CD4-positive, alpha-beta T cell (primary cell): ENCODE measurements around the gene CEBPE. TPM values are rescaled to one million over a fixed set of nuclear protein-coding genes. Genes with fewer than 3 reads are reported as not detected.

ENCODE experiments used
- ATAC-seq: fragments of 200-7000 bp; cut with Tn5 transposase; one replicate; pipeline ENCODE4 v1.10.0; 2022; ENCODE audit warnings: mild to moderate bottlenecking; ENCODE audit not compliant: poor library complexity
- CTCF ChIA-PET: fragments of 350-600 bp; sonication (Branson Sonifier 250); formaldehyde crosslinking; loops from one replicate; lab custom pipeline; 2021; ENCODE audit warnings: antibody characterized with exemption, inconsistent platforms; lab: Charles Lee
- POLR2A ChIA-PET: fragments of 350-600 bp; sonication (Branson Sonifier 250); formaldehyde crosslinking; loops from one replicate; lab custom pipeline; 2021; ENCODE audit warnings: antibody characterized with exemption, inconsistent platforms; lab: Charles Lee
- DNase-seq, 14 experiments: peaks; one replicate each; pipeline ENCODE4 v3.0.0-alpha.2; 2013 to 2020; ENCODE audit warnings: mixed read lengths in 2 of 14
- H3K27ac ChIP-seq, 2 donors: one replicate each; pipeline versions ENCODE4 v1.5.1 to v1.7.0; 2013; ENCODE audit warnings: low read length in 2 of 2, low read depth in 1 of 2, mild to moderate bottlenecking in 1 of 2
- H3K27me3 ChIP-seq, 2 experiments: 1 replicate in 1 of 2; 2 replicates in 1 of 2; pipeline versions ENCODE4 v1.6.1 to v1.7.0; 2013; ENCODE audit warnings: low read length in 2 of 2, control low read depth in 1 of 2, mild to moderate bottlenecking in 1 of 2, moderate library complexity in 1 of 2; ENCODE audit not compliant: insufficient read depth in 2 of 2, control insufficient read depth in 1 of 2
- H3K36me3 ChIP-seq: one replicate; pipeline ENCODE4 v1.6.1; 2013; ENCODE audit warnings: low read length, control low read depth; ENCODE audit not compliant: insufficient read depth
- H3K4me1 ChIP-seq: one replicate; pipeline ENCODE4 v1.6.1; 2013; ENCODE audit warnings: low read length, control low read depth; ENCODE audit not compliant: insufficient read depth
- H3K4me3 ChIP-seq: one replicate; pipeline ENCODE4 v1.5.1; 2013; ENCODE audit warnings: mild to moderate bottlenecking, low read length, moderate library complexity
- H3K9me3 ChIP-seq, 2 experiments: 1 replicate in 1 of 2; 2 replicates in 1 of 2; pipeline versions ENCODE4 v1.6.1 to v1.7.0; 2013; ENCODE audit warnings: low read length in 2 of 2, mild to moderate bottlenecking in 2 of 2, control low read depth in 1 of 2, moderate library complexity in 1 of 2; ENCODE audit not compliant: control insufficient read depth in 1 of 2, insufficient read depth in 1 of 2
- H3K27ac Mint-ChIP-seq: one replicate; pipeline ENCODE4 v1.8.0; 2020; ENCODE audit warnings: mixed read lengths
- H3K27me3 Mint-ChIP-seq: one replicate; pipeline ENCODE4 v1.8.0; 2021; ENCODE audit warnings: mixed read lengths
- H3K36me3 Mint-ChIP-seq: one replicate; pipeline ENCODE4 v1.8.0; 2021; ENCODE audit warnings: low read depth, mixed read lengths
- H3K4me1 Mint-ChIP-seq: one replicate; pipeline ENCODE4 v1.8.0; 2021; ENCODE audit warnings: low read depth, mixed read lengths
- H3K4me3 Mint-ChIP-seq: one replicate; pipeline ENCODE4 v1.8.0; 2020; ENCODE audit warnings: mild to moderate bottlenecking, mixed read lengths
- H3K9me3 Mint-ChIP-seq: one replicate; pipeline ENCODE4 v1.8.0; 2020; ENCODE audit warnings: mixed read lengths
- CTCF ChIP-seq: fragments of 200-600 bp; IDR thresholded peaks from one replicate; pipeline ENCODE4 v1.8.0; 2022; ENCODE audit warnings: antibody characterized with exemption, mild to moderate bottlenecking
- intact Hi-C, 2 experiments: fragments of 100-400 bp; cut with DNase I in 1 of 2; cut with micrococcal nuclease in 1 of 2; formaldehyde crosslinking; loops; one replicate each; pipeline versions ENCODE4 v1.15.1 to v1.9.0; 2023 to 2025; cut with DNase I, micrococcal nuclease
- total RNA-seq, 174 experiments: library from RNA in 2 of 174; stranded (reverse) in 2 of 174; gene quantifications; one replicate each; pipeline ENCODE4 v1.2.3 and lab custom pipeline; 2021 to 2026

Gene CEBPE
- total RNA-seq, 2 experiments from 2014 or later = not detected

- no peak for TF ChIP-seq CTCF
- H3K4me3 Mint-ChIP-seq = peak overlapping the region; percentile 80
- H3K9me3 Mint-ChIP-seq = no peaks in the 10 kb centered on the region
- H3K4me1 Mint-ChIP-seq = peaks cover 61% of the 10 kb centered on the region
- ChIA-PET POLR2A (interaction anchor here (0.6 to 6.1 kb wide), 16 partner anchors 17 to 353 kb away, joined by 3 to 135 read pairs (median 4); partner anchors contain the start of genes ACIN1, C14orf119, HAUS4 and OXA1L), CTCF (interaction anchor here (1.0 to 2.9 kb wide), 6 partner anchors 10 to 260 kb away, joined by 3 to 29 read pairs (median 9); no protein-coding TSS in a partner anchor)
- ATAC-seq = peak; percentile 75
- Histone ChIP-seq H3K27ac (peak overlapping the region; percentile 51 to 80), H3K4me3 (peak overlapping the region; percentile 7), H3K36me3 (no peaks in the 10 kb centered on the region), H3K27me3 (no peaks in the 10 kb centered on the region), H3K9me3 (no peaks in the 10 kb centered on the region), H3K4me1 (peaks cover 55% of the 10 kb centered on the region)
- H3K27ac Mint-ChIP-seq = peak overlapping the region; percentile 94
- DNase-seq = peak; percentile 27 to 71 (median 50)
- H3K27me3 Mint-ChIP-seq = no peaks in the 10 kb centered on the region
- H3K36me3 Mint-ChIP-seq = no peaks in the 10 kb centered on the region
- intact Hi-C loops = loop anchor here (1.0 to 5.0 kb wide), 7 partner anchors 23 to 261 kb away; partner anchors contain the start of genes ACIN1 (in 1 of the 2), C14orf119 (in 1 of the 2) and PPP1R3E (in 1 of the 2)
Observed at GRCh38 chr14:23119363-23120327, 590 bp upstream of the CEBPE start.

GRCh38 chr14:23117371-23118020, 1.6 kb downstream of the CEBPE start:
- DNase-seq (no peak), ATAC-seq (no peak)
- H3K27ac Mint-ChIP-seq = peak overlapping the region; percentile 94
- H3K4me3 ChIP-seq = no peak overlapping the region
- peaks cover 57% of the 10 kb centered on the region for H3K4me1 ChIP-seq
- H3K27ac ChIP-seq = peak overlapping the region; percentile 55 to 80
- H3K36me3 Mint-ChIP-seq = no peaks in the 10 kb centered on the region
- POLR2A ChIA-PET = interaction anchor here (6.1 kb wide), 1 partner anchor 22 kb away, joined by 135 read pairs; the partner anchor contains the start of genes ACIN1 and C14orf119
- H3K27me3 ChIP-seq = peaks cover 5 to 9% of the 10 kb centered on the region in 2 experiments
- H3K27me3 Mint-ChIP-seq = no peaks in the 10 kb centered on the region
- no peaks in the 10 kb centered on the region for H3K36me3 ChIP-seq
- peaks cover 61% of the 10 kb centered on the region for H3K4me1 Mint-ChIP-seq
- no peaks in the 10 kb centered on the region for H3K9me3 Mint-ChIP-seq
- H3K4me3 Mint-ChIP-seq = no peak overlapping the region
- CTCF ChIA-PET = no interaction called here
- intact Hi-C loops = loop anchor here in 1 of 2 experiments (2.0 kb wide), 1 partner anchor 21 kb away; no protein-coding TSS in a partner anchor
- TF ChIP-seq CTCF = no peak
- no peaks in the 10 kb centered on the region for H3K9me3 ChIP-seq

GRCh38 chr14:23115918-23116317, 3.1 kb downstream of the CEBPE start:
- no peaks in the 10 kb centered on the region for H3K36me3 Mint-ChIP-seq
- H3K4me1 Mint-ChIP-seq = peaks cover 49% of the 10 kb centered on the region
- no peak overlapping the region for H3K4me3 Mint-ChIP-seq
- H3K9me3 ChIP-seq = no peaks in the 10 kb centered on the region
- peaks cover 12 to 14% of the 10 kb centered on the region in 2 experiments for H3K27me3 ChIP-seq
- intact Hi-C loops = no loop called here
- no peak for ATAC-seq
- CTCF ChIA-PET = interaction anchor here (1.1 kb wide), 1 partner anchor 71 kb away, joined by 3 read pairs; no protein-coding TSS in a partner anchor
- H3K9me3 Mint-ChIP-seq = no peaks in the 10 kb centered on the region
- H3K27ac Mint-ChIP-seq = peak overlapping the region; percentile 94
- peaks cover 47% of the 10 kb centered on the region for H3K4me1 ChIP-seq
- H3K36me3 ChIP-seq = no peaks in the 10 kb centered on the region
- H3K27ac ChIP-seq = no peak overlapping the region
- DNase-seq = no peak
- POLR2A ChIA-PET = no interaction called here
- no peak overlapping the region for H3K4me3 ChIP-seq
- no peak for TF ChIP-seq CTCF
- no peaks in the 10 kb centered on the region for H3K27me3 Mint-ChIP-seq
